ENCODE data around the gene STEAP3. TPM values are rescaled to one million over a fixed set of nuclear protein-coding genes. Genes with fewer than 3 reads are reported as not detected.

Gene STEAP3
- polyA plus RNA-seq, 12 donors = 5.3 to 27.1 (median 14.7) TPM; not detected in 1

DNA sequence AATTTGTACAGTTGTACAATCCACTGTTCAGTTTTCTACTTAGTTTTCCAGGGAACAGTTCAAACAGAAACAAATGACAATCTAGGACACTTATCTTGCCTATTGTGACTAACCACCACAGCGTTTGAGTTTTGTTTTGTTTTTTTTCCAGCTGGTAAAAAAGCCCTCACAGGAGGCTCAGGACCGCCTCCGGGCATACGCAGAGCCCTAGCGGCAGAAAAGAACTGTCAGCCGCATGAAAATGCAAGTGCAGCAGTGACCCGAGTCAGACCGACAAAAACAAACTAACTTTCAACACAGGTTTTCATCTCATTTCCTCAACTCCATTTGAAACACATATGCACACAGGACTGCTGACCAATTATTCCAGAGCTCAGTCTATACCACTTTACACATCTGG lies 68.6 kb downstream of the STEAP3 start:
- no peak for DNase-seq

DNA sequence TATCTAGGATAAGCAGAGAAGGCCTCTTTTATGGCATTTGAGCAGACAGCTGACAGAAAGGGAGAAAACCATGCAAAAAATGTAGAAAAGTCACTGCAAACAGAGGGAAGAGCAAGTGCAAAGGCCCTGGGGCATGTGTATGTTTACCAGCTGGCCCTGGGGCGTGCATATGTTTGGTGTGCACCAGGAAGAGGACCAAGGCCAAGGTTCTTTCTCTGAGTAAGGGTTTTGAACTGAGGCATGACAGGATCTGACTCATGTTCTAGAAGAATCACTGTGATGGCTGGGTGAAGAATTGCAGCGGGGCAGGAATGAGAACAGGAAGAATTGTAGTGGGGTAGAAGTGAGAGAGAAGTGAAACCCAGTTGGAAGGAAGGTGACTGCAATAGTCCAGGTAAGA lies 69.6 kb downstream of the STEAP3 start:
- no peak for DNase-seq

DNA sequence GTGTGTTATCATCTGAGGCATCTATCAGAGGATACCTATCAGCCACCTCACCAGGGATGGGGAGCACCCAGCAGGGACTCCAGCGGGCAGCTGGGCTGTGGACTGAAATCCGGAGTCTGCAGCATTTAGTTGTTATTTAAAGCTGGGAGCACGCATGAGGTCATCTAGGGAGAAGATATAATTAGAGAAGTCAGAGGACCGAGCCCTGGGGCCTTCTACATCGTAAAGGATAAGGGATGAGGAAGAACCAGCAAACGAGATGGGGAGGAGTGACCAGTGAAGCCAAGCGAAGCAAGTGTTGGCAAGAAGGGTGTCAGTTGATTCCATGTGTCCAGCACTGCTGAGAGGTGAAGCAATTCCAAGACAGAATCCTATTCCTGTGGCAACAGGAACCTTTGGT lies 70.3 kb downstream of the STEAP3 start:
- DNase-seq = no peak

DNA sequence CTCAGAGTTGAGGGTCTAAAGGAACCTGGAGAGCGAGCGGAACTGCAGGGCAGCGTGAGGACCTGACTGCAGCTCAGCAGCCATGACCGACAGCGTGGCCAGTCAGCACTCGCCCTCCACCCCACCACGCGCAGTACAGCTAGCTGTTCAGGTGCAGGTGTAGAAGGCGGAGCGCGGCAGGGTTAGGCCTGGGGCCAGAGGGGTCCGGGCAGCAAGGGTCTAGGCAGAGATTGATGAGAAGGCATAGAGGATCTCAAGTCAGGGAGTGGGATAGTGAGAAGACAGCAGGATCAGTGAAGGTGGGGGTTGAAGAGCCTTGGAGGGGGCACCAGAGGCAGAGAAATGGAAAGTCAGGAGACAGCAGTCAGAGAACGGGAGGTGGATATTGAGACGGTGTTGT lies 71.0 kb downstream of the STEAP3 start:
- no peak for DNase-seq

DNA sequence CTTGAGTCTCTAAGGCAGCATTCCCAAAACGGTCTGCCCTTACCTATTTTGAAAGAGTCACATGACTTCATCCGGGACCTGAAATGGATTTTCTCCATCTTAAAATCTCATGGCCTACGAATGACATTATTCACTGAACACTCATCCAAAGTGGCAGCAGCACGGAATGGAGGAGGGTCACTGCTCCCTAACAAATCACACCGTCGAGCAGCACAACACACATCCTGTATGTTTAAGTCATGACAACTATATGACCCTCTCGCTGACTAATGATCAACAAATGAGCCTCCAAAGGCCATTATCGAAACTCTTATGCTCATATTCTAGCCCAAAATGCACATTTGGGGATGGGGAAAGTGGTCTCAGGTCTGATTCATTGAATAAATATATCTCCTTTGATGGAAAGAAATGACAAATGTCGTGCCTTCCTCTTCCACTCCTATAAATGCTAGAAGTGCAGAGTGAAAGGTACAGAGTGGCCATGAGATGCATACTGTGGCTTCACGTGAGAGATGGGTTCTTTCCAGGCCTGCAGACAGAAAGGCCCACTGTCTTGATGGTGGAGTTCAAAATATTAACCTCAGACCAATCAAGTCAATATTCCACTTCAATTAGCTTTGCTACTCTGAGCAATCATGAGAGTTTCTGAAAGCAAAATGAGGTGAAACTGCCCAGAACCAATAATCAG lies 72.2 kb downstream of the STEAP3 start:
- no peak for DNase-seq

DNA sequence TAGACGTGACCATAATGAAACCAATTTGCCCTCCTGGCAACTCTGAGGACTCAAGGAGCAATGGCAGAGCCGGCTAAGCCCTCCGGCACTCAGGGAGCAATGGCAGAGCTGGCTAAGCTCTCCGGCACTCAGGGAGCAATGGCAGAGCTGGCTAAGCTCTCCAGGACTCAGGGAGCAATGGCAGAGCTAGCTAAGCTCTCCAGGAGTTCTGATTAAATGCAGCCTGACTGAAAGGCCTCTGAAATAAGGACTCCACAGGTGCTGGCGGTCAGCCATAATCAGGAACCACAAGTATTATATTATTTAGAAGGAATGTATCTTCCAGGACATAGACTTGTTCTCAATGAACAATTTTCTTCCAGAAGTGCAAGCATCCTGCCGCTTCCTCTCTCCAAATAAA lies 77.8 kb downstream of the STEAP3 start:
- DNase-seq = no peak

DNA sequence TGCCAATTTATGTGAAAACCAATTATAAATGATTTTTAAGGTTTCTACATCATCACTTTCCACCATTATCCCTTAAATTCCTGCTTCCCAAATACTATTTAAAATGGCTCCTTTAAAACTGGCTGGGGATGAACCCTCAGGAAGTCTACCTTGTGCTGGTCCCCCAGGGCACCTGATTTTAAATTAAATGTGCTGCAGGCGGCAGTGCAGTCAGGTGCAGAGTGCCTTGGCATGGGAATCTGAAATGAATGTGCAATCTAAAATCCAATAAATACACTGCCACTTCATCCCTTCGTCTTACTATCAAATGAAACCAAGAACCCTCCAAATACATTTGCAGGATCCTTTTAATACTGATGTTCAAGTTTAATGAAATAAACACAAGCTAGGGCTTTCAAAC lies 81.2 kb downstream of the STEAP3 start:
- no peak for DNase-seq

DNA sequence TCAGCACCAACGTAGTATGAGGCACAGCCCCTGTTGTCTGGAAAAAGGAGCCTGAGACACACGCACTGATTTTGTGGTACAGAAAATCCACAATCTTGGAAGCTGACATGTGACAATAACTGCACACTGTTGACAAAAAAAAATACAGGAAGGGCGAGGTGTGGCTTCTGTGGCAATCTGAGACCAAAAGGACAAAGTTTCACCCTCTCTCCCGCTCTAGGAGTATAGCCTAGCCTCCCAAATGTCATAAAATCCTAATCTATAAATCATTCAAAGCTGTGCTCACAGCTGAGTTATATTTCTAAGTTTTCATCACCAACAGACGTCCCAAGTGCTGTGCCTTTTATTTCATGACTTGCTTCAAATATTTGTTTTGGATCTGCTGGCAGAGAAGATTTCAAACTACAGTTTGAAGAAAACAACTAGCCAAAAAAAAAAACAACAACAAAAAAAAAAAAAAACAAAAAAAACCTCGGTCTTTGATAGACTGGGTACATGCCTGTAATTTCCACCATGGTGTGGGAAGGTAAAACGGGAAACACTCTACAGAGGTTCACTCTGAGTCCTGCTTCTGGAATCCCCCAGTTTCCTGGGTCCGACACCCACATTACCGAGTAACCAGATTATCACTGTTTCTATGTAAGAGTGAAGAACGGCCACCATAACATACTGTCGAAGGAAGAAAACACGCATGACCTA lies 82.0 kb downstream of the STEAP3 start:
- DNase-seq = no peak

DNA sequence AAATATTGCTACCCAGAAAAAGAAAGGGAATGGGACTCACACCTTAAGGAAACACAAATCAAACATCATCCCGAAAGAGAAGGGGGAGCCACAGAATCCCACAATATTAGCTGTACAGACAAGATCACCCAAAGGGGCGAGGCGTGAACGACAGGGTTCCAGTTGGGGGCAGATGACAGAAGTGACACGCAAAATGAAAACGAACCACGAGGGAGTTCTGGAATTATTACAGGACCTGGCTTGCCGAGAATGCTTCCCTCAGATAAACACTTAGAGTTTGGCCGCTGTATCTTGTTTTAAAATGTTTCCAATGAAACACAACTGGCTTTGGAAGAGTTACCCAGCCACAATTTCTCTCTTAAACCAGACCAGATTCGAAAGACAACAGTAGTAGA lies 82.6 kb downstream of the STEAP3 start:
- DNase-seq = no peak

DNA sequence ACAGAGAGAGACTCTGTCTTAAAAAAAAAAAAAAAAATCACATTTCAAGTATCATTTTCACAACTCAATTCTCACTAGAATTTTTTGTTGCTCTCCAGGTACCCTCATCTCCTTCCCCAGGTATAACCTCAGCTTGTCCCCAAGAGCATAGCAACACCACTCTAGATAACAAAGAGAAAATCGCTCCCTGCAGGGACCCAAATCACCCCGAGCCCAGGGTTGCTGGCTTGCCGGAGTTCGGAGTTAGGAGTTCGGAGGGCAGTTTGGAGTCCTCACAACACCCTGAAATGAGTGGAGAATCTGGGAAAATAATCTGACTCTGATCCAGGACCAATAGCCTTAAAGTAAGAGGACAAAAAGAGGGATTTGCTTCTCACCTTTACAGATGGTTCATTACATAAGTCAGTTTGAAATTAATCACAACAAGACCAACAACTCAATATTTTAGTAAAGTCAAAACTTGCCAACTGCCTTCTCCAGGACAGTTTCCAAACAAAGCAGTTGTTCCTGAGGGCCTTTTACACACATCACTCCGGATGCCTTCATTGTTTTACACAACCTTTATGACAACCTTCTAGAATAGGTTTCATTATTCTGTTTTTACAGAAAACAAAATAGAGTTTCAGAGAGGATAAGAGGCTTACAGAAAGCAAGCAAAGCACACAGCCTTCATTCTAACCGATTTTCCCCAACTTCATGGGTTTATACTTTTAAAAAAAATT lies 83.9 kb downstream of the STEAP3 start:
- no peak for DNase-seq

DNA sequence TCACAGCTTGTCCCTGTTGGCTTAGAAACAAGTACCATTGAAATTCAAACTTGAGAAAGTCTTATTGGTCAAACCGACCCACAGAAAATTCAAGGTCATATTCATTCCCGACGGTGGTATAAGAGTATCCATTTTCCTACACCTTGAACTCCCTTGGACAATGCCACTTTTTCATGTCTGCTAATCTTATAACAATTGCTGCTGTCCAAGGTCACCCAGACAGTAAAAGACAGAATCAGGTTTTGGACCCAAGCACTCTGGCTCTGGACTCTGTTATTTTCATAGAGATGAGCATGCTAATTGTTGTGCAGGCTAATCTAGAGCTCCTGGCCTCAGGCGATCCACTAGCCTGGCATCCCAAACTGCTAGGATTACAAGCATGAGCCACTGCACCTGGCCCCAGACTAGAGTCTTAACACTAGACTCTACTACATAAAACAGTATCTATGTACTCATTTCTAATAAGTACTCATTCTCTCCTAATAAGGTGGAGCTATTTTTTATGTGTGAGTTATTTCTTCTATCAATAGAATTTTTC lies 85.2 kb downstream of the STEAP3 start:
- DNase-seq = no peak

DNA sequence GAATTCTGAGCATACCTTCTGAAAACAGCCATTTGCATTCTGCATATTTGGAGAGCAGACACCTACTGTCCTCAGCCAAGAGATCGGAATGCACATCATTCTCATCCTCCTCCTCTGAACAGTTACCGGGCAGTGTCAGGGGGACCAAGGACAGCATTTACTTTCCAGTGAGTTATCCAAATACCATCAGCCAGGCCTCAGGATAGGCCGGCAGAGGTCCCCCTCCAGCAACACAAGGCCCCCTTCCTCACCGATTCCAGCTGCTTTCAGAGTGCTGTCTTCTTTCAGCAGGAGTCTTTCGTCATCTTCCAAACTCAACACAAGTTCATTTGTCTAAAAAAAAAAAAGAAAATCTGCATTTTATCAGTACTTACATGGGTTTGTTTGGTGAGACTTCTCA lies 87.7 kb downstream of the STEAP3 start:
- no peak for DNase-seq

DNA sequence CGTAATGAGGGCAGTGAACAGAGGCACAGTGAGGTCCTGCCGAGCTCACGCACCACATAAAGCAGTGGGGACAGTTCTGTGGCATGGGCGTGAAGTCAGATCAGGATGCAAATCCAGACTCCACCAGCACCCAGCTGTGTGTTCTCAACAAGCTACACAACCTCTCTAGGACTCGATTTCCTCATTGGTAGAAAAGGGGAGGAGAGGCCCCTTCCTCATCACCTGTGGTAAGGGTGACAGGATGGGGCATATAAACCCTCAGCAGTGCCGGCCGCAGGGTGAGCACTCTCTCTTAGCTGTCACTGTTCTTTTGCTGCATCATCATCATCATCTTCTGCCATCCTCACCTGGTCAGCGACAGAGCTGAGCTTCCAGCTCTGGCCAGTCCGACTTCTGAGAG lies 88.2 kb downstream of the STEAP3 start:
- DNase-seq = no peak

Other genes with a start within 250 kb of the STEAP3 start
- gene C1QL2, start 65.1 kb upstream of the STEAP3 start, polyA plus RNA-seq (ENCODE audit: insufficient read length in 12 of 12) = not detected
- 10 to 100 TPM in 5 of 12 donors, 1 to 10 TPM in 5, not detected in 2; 7.6 to 15.3 (median 10.7) TPM for gene C2orf76, start 143.0 kb downstream of the STEAP3 start, polyA plus RNA-seq (ENCODE audit: insufficient read length in 12 of 12)
- 100 to 1,000 TPM in 11 of 12 donors, not detected in 1; 234 to 476 (median 313) TPM for gene DBI, start 143.1 kb downstream of the STEAP3 start, polyA plus RNA-seq (ENCODE audit: insufficient read length in 12 of 12)
- 10 to 100 TPM in 4 of 12 donors, 1 to 10 TPM in 7, not detected in 1; 4.8 to 34.7 (median 9.7) TPM for gene TMEM37, start 208.0 kb downstream of the STEAP3 start, polyA plus RNA-seq (ENCODE audit: insufficient read length in 12 of 12)